WTC11 (cell line): ENCODE results near the gene UBC. TPM values are rescaled to one million over a fixed set of nuclear protein-coding genes. Genes with fewer than 3 reads are reported as not detected.

Experiments
- ATAC-seq: fragments of 200-7000 bp; cut with Tn5 transposase; 2 replicates; pipeline ENCODE4 v1.10.0; 2021; ENCODE audit warnings: mild to moderate bottlenecking, moderate library complexity
- CTCF ChIA-PET: fragments of 300-600 bp; sonication (Branson Sonifier 250); formaldehyde crosslinking; loops from one replicate; lab custom pipeline; 2021; ENCODE audit warnings: antibody characterized with exemption; lab: Charles Lee
- POLR2A ChIA-PET: fragments of 350-600 bp; sonication (Branson Sonifier 250); formaldehyde crosslinking; loops from one replicate; lab custom pipeline; 2021; ENCODE audit warnings: antibody characterized with exemption; lab: Charles Lee
- DNase-seq: peaks from one replicate; pipeline ENCODE4 v3.0.0; 2021; ENCODE audit warnings: low spot score
- H3K27ac Mint-ChIP-seq: 2 replicates; pipeline ENCODE4 v1.8.0; 2021; ENCODE audit warnings: mixed read lengths
- H3K27me3 Mint-ChIP-seq: 2 replicates; pipeline ENCODE4 v1.8.0; 2021; ENCODE audit warnings: low read depth, mild to moderate bottlenecking, moderate library complexity, mixed read lengths
- H3K36me3 Mint-ChIP-seq: 2 replicates; pipeline ENCODE4 v1.8.0; 2021; ENCODE audit warnings: mixed read lengths
- H3K4me1 Mint-ChIP-seq: 2 replicates; pipeline ENCODE4 v1.8.0; 2022; ENCODE audit warnings: mixed read lengths
- H3K4me3 Mint-ChIP-seq: 2 replicates; pipeline ENCODE4 v1.8.0; 2021; ENCODE audit warnings: mild to moderate bottlenecking, moderate library complexity, mixed read lengths
- H3K9me3 Mint-ChIP-seq: 2 replicates; pipeline ENCODE4 v1.8.0; 2021; ENCODE audit warnings: mixed read lengths
- CREB1 ChIP-seq: sonication (generic); formaldehyde crosslinking; IDR thresholded peaks from 2 replicates; pipeline ENCODE4 v1.8.0; 2023; ENCODE audit warnings: mild to moderate bottlenecking, missing genetic modification reagents
- GTF2I ChIP-seq: fragments of 250-450 bp; sonication (Bioruptor Pico); conservative IDR thresholded peaks from 2 replicates; pipeline ENCODE4 v1.4.0; 2021; ENCODE audit warnings: mild to moderate bottlenecking
- JUN ChIP-seq: sonication (generic); formaldehyde crosslinking; IDR thresholded peaks from 2 replicates; pipeline ENCODE4 v1.8.0; 2023; ENCODE audit warnings: mild to moderate bottlenecking, missing genetic modification reagents
- NFATC4 ChIP-seq: fragments of 250-450 bp; sonication (Bioruptor Pico); IDR thresholded peaks from 2 replicates; pipeline ENCODE4 v1.9.0; 2021; ENCODE audit warnings: mild to moderate bottlenecking
- NFE2L1 ChIP-seq: sonication (generic); formaldehyde crosslinking; IDR thresholded peaks from 2 replicates; pipeline ENCODE4 v1.8.1; 2023; ENCODE audit warnings: missing genetic modification reagents
- NFYB ChIP-seq: sonication (generic); formaldehyde crosslinking; conservative IDR thresholded peaks from 2 replicates; pipeline ENCODE4 v1.8.0; 2022; ENCODE audit warnings: low read depth, missing genetic modification reagents
- NR1H2 ChIP-seq: sonication (generic); formaldehyde crosslinking; IDR thresholded peaks from 2 replicates; pipeline ENCODE4 v1.9.0; 2021; ENCODE audit warnings: mild to moderate bottlenecking, moderate library complexity, missing genetic modification reagents
- PRRX2 ChIP-seq: fragments of 250-450 bp; sonication (Bioruptor Pico); IDR thresholded peaks from 2 replicates; pipeline ENCODE4 v1.8.0; 2021; ENCODE audit warnings: mild to moderate bottlenecking
- RORB ChIP-seq: fragments of 250-450 bp; sonication (Bioruptor Pico); IDR thresholded peaks from 2 replicates; pipeline ENCODE4 v1.9.0; 2021; ENCODE audit warnings: mild to moderate bottlenecking
- SMAD3 ChIP-seq: sonication (generic); formaldehyde crosslinking; IDR thresholded peaks from 2 replicates; pipeline ENCODE4 v1.8.0; 2022; ENCODE audit warnings: missing genetic modification reagents, mild to moderate bottlenecking, borderline replicate concordance
- ZNF138 ChIP-seq: sonication (generic); formaldehyde crosslinking; conservative IDR thresholded peaks from 2 replicates; pipeline ENCODE4 v1.8.1; 2022; ENCODE audit warnings: mild to moderate bottlenecking, moderate library complexity, missing genetic modification reagents
- ZNF219 ChIP-seq: sonication (generic); formaldehyde crosslinking; IDR thresholded peaks from 2 replicates; pipeline ENCODE4 v1.8.0; 2023; ENCODE audit warnings: missing genetic modification reagents, mild to moderate bottlenecking, borderline replicate concordance
- ZNF232 ChIP-seq: sonication (generic); formaldehyde crosslinking; IDR thresholded peaks from 2 replicates; pipeline ENCODE4 v1.8.0; 2022; ENCODE audit warnings: mild to moderate bottlenecking, missing genetic modification reagents
- ZNF263 ChIP-seq: sonication (generic); formaldehyde crosslinking; IDR thresholded peaks from 2 replicates; pipeline ENCODE4 v1.8.1; 2022; ENCODE audit warnings: low read depth, mild to moderate bottlenecking, moderate library complexity, missing genetic modification reagents
- total RNA-seq: library from RNA; stranded (reverse); gene quantifications from 3 replicates; pipeline ENCODE4 v1.2.3, GENCODE V29; 2021
- TF ChIP-seq, protein P1 (sequence below): fragments of 250-450 bp; sonication (Bioruptor Pico); conservative IDR thresholded peaks from 2 replicates; pipeline ENCODE4 v1.9.0; 2021; ENCODE audit warnings: mild to moderate bottlenecking
- TF ChIP-seq, protein P2 (sequence below): sonication (generic); formaldehyde crosslinking; IDR thresholded peaks from 2 replicates; pipeline ENCODE4 v1.8.0; 2023; ENCODE audit warnings: missing genetic modification reagents
- TF ChIP-seq, protein P3 (sequence below): fragments of 250-450 bp; sonication (Bioruptor Pico); IDR thresholded peaks from 2 replicates; pipeline ENCODE4 v1.9.0; 2021; ENCODE audit warnings: mild to moderate bottlenecking, borderline replicate concordance
- TF ChIP-seq, protein P4 (sequence below): fragments of 250-450 bp; sonication (Bioruptor Pico); IDR thresholded peaks from 2 replicates; pipeline ENCODE4 v1.8.0; 2021; ENCODE audit warnings: mild to moderate bottlenecking
- TF ChIP-seq, protein P5 (sequence below): sonication (generic); formaldehyde crosslinking; IDR thresholded peaks from 2 replicates; pipeline ENCODE4 v1.8.1; 2022; ENCODE audit warnings: low read depth, mild to moderate bottlenecking, moderate library complexity, missing genetic modification reagents, borderline replicate concordance
- TF ChIP-seq, protein P6 (sequence below): sonication (generic); formaldehyde crosslinking; IDR thresholded peaks from 2 replicates; pipeline ENCODE4 v1.8.0; 2022; ENCODE audit warnings: mild to moderate bottlenecking, missing genetic modification reagents
- TF ChIP-seq, protein P7 (sequence below): sonication (generic); formaldehyde crosslinking; IDR thresholded peaks from 2 replicates; pipeline ENCODE4 v1.8.1; 2022; ENCODE audit warnings: missing genetic modification reagents, borderline replicate concordance
- TF ChIP-seq, protein P8 (sequence below): sonication (generic); formaldehyde crosslinking; conservative IDR thresholded peaks from 2 replicates; pipeline ENCODE4 v1.8.1; 2022; ENCODE audit warnings: mild to moderate bottlenecking, missing genetic modification reagents

Gene UBC
- total RNA-seq, 1 experiment from 2014 or later, result 530 TPM

DNA sequence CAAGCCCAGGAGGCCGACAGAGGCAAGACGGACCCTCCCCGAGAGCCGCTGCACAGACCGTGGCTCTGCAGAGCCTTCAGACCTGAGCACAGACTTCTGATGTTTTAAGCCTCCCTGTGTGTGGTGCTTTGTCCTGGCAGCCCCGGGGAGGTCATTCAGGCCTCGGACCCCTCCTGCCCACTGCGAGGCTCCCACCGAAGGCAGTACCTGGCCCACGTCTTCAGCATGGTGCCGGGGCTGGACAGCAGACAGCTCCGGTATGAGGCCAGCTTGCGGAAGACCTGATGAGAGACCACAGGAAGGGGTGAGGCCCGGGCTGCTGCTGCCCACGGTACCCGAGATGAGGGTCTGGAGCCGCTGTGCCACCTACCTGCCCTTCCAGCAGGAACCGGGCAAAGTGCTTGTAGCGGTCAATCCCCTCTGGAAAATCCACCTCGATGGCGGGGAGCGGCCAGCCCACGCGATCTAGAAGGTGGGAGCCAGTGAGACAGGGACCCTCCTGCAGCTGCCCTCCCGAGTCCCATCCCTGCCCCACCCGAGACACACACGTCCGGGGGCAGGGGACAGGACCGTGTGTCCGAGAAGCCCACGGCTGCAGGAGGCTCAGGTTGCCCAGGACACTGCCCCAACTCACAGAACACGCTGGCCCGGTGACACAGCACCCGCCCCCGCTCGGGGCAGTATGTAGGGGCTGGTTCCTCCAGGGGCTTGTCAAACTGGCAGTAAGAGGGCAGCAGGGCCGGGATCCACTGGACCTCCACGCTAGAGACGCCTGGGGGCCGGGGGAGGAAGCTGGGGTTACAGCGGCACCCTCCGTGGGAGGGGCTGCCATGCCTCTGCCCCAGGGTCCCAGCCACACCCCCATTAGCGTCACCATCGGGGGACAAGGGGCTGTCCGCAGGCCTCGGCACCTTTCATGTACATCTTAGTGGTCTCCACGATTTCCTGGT is 35.6 kb upstream of the UBC start:
- H3K4me1 Mint-ChIP-seq, result no peaks in the 10 kb centered on the region
- DNase-seq, result no peak
- no peak for ATAC-seq
- CTCF ChIA-PET, result interaction anchor here (1.0 kb wide), 1 partner anchor 10 kb away, joined by 4 read pairs; no protein-coding TSS in a partner anchor
- TF ChIP-seq PRRX2 (CRISPR knock-in tag) (no peak), ZNF138 (CRISPR knock-in tag) (no peak), JUN (no peak), ZNF263 (CRISPR knock-in tag) (no peak), NFE2L1 (no peak), SMAD3 (CRISPR knock-in tag) (no peak), NR1H2 (no peak), CREB1 (CRISPR knock-in tag) (no peak), ZNF219 (CRISPR knock-in tag) (no peak), GTF2I (no peak), RORB (no peak)
- TF ChIP-seq, protein P1, sequence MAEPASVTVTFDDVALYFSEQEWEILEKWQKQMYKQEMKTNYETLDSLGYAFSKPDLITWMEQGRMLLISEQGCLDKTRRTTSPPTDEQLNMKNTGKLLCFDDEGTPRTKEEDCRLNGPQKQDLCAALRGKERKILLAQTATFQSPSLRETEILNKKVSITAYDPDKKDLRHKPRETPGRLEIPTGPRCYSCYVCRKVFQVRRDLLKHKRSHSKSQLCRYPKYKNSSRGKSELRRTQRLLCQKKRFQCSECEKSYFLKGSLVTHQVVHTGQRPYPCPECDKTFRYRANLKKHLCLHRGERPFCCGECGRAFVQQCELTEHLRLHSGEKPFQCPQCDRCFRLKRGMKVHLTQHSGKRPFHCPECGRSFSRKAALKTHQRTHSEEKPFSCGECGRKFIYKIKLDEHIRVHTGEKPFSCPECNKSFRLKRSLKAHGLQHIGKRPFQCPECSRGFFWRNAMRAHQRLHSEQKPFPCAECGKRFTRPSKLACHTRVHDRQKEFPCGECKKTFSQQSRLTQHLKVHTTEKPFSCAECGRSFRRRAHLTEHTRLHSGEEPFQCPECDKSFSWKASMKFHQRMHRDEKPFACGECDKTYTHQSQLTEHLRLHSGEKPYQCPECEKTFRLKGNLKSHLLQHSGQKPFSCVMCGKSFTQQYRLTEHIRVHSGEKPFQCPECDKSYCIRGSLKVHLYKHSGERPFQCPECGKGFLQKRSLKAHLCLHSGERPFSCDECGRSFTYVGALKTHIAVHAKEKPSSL (CRISPR knock-in tag), result no peak
- TF ChIP-seq, protein P2, sequence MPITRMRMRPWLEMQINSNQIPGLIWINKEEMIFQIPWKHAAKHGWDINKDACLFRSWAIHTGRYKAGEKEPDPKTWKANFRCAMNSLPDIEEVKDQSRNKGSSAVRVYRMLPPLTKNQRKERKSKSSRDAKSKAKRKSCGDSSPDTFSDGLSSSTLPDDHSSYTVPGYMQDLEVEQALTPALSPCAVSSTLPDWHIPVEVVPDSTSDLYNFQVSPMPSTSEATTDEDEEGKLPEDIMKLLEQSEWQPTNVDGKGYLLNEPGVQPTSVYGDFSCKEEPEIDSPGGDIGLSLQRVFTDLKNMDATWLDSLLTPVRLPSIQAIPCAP, result no peak
- TF ChIP-seq, protein P3, sequence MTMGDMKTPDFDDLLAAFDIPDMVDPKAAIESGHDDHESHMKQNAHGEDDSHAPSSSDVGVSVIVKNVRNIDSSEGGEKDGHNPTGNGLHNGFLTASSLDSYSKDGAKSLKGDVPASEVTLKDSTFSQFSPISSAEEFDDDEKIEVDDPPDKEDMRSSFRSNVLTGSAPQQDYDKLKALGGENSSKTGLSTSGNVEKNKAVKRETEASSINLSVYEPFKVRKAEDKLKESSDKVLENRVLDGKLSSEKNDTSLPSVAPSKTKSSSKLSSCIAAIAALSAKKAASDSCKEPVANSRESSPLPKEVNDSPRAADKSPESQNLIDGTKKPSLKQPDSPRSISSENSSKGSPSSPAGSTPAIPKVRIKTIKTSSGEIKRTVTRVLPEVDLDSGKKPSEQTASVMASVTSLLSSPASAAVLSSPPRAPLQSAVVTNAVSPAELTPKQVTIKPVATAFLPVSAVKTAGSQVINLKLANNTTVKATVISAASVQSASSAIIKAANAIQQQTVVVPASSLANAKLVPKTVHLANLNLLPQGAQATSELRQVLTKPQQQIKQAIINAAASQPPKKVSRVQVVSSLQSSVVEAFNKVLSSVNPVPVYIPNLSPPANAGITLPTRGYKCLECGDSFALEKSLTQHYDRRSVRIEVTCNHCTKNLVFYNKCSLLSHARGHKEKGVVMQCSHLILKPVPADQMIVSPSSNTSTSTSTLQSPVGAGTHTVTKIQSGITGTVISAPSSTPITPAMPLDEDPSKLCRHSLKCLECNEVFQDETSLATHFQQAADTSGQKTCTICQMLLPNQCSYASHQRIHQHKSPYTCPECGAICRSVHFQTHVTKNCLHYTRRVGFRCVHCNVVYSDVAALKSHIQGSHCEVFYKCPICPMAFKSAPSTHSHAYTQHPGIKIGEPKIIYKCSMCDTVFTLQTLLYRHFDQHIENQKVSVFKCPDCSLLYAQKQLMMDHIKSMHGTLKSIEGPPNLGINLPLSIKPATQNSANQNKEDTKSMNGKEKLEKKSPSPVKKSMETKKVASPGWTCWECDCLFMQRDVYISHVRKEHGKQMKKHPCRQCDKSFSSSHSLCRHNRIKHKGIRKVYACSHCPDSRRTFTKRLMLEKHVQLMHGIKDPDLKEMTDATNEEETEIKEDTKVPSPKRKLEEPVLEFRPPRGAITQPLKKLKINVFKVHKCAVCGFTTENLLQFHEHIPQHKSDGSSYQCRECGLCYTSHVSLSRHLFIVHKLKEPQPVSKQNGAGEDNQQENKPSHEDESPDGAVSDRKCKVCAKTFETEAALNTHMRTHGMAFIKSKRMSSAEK, result no peak
- TF ChIP-seq, all 79 proteins: peak for 0
- no peak overlapping the region for H3K4me3 Mint-ChIP-seq
- no peaks in the 10 kb centered on the region for H3K9me3 Mint-ChIP-seq
- POLR2A ChIA-PET, result no interaction called here
- H3K27ac Mint-ChIP-seq, result peak overlapping the region; percentile 66; the same call in 1 of the 2 replicates
- no peaks in the 10 kb centered on the region for H3K27me3 Mint-ChIP-seq
- peaks cover 42% of the 10 kb centered on the region for H3K36me3 Mint-ChIP-seq

DNA sequence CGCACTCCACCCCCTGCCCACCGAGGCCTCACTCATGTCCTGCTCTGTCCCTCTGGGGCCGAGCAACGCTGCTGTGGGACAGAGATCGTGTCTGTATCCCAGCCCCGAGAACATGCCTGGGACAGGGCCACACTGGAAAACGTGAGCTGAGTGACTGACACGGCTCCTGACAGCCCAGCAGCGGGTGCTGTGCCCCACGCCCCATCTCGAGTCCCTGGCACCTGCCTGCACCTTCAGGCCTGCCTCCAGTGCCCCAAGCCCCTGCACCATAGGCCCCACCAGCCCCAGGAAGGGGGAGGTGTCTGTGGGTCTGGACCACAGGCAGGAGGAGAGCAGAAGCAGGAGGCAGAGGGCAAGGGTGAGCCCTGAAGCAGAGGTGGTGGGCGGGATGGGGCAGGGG is 34.6 kb upstream of the UBC start:
- Mint-ChIP-seq H3K4me3 (no peak overlapping the region), H3K27me3 (no peaks in the 10 kb centered on the region), H3K27ac (no peak overlapping the region), H3K4me1 (no peaks in the 10 kb centered on the region), H3K9me3 (no peaks in the 10 kb centered on the region), H3K36me3 (peaks cover 32% of the 10 kb centered on the region)
- no peak for ATAC-seq
- POLR2A ChIA-PET, result no interaction called here
- CTCF ChIA-PET, result interaction anchor here (1.0 kb wide), 1 partner anchor 9 kb away, joined by 4 read pairs; no protein-coding TSS in a partner anchor
- no peak for DNase-seq
- TF ChIP-seq NFE2L1 (no peak), ZNF232 (CRISPR knock-in tag) (no peak), NFATC4 (CRISPR knock-in tag) (no peak), JUN (no peak), NFYB (CRISPR knock-in tag) (no peak)
- TF ChIP-seq, protein P4, sequence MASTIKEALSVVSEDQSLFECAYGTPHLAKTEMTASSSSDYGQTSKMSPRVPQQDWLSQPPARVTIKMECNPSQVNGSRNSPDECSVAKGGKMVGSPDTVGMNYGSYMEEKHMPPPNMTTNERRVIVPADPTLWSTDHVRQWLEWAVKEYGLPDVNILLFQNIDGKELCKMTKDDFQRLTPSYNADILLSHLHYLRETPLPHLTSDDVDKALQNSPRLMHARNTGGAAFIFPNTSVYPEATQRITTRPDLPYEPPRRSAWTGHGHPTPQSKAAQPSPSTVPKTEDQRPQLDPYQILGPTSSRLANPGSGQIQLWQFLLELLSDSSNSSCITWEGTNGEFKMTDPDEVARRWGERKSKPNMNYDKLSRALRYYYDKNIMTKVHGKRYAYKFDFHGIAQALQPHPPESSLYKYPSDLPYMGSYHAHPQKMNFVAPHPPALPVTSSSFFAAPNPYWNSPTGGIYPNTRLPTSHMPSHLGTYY (CRISPR knock-in tag), result no peak
- TF ChIP-seq, protein P5, sequence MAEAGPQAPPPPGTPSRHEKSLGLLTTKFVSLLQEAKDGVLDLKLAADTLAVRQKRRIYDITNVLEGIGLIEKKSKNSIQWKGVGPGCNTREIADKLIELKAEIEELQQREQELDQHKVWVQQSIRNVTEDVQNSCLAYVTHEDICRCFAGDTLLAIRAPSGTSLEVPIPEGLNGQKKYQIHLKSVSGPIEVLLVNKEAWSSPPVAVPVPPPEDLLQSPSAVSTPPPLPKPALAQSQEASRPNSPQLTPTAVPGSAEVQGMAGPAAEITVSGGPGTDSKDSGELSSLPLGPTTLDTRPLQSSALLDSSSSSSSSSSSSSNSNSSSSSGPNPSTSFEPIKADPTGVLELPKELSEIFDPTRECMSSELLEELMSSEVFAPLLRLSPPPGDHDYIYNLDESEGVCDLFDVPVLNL (CRISPR knock-in tag), result no peak
- TF ChIP-seq, protein P6, sequence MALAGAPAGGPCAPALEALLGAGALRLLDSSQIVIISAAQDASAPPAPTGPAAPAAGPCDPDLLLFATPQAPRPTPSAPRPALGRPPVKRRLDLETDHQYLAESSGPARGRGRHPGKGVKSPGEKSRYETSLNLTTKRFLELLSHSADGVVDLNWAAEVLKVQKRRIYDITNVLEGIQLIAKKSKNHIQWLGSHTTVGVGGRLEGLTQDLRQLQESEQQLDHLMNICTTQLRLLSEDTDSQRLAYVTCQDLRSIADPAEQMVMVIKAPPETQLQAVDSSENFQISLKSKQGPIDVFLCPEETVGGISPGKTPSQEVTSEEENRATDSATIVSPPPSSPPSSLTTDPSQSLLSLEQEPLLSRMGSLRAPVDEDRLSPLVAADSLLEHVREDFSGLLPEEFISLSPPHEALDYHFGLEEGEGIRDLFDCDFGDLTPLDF (CRISPR knock-in tag), result no peak
- TF ChIP-seq, protein P7, sequence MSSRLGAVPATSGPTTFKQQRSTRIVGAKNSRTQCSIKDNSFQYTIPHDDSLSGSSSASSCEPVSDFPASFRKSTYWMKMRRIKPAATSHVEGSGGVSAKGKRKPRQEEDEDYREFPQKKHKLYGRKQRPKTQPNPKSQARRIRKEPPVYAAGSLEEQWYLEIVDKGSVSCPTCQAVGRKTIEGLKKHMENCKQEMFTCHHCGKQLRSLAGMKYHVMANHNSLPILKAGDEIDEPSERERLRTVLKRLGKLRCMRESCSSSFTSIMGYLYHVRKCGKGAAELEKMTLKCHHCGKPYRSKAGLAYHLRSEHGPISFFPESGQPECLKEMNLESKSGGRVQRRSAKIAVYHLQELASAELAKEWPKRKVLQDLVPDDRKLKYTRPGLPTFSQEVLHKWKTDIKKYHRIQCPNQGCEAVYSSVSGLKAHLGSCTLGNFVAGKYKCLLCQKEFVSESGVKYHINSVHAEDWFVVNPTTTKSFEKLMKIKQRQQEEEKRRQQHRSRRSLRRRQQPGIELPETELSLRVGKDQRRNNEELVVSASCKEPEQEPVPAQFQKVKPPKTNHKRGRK, result no peak
- TF ChIP-seq, protein P8, sequence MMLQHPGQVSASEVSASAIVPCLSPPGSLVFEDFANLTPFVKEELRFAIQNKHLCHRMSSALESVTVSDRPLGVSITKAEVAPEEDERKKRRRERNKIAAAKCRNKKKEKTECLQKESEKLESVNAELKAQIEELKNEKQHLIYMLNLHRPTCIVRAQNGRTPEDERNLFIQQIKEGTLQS (CRISPR knock-in tag), result no peak
